Right lobe of liver (tissue), 6 donors: ENCODE measurements around the gene ALDH1A1. TPM values are rescaled to one million over a fixed set of nuclear protein-coding genes. Genes with fewer than 3 reads are reported as not detected.
A peak's percentile ranks its signal among the peaks of the same experiment; 100 is the strongest.

ENCODE experiments used
- ATAC-seq, 4 donors: fragments of 200-7000 bp; cut with Tn5 transposase; one replicate each; pipeline ENCODE4 v1.9.1; 2020; ENCODE audit warnings: mild to moderate bottlenecking in 4 of 4, moderate library complexity in 4 of 4
- DNase-seq, 3 donors: peaks; one replicate each; pipeline ENCODE4 v3.0.0-alpha.2; 2020
- H3K27ac ChIP-seq, 3 donors: fragments of 200-600 bp; one replicate each; pipeline ENCODE4 v1.8.0; 2022
- H3K27me3 ChIP-seq, 2 donors: fragments of 200-600 bp; one replicate each; pipeline ENCODE4 v1.8.0; 2022
- H3K36me3 ChIP-seq, 4 donors: fragments of 200-600 bp; sonication (generic) in 1 of 4; one replicate each; pipeline versions ENCODE4 v1.5.1 to v1.8.0; 2017 to 2022; ENCODE audit warnings: control low read depth in 1 of 4
- H3K4me1 ChIP-seq, 4 donors: fragments of 200-600 bp; sonication (generic) in 1 of 4; one replicate each; pipeline versions ENCODE4 v1.5.1 to v1.8.0; 2017 to 2022; ENCODE audit warnings: control low read depth in 1 of 4
- H3K4me3 ChIP-seq, 3 donors: fragments of 200-600 bp; one replicate each; pipeline ENCODE4 v1.8.0; 2022
- H3K9me3 ChIP-seq, 4 donors: fragments of 200-600 bp; sonication (generic) in 1 of 4; one replicate each; pipeline versions ENCODE4 v1.5.1 to v1.8.0; 2017 to 2022; ENCODE audit warnings: control low read depth in 1 of 4
- CTCF ChIP-seq, 4 donors: fragments of 200-600 bp in 3 of 4; fragments of 450-650 bp in 1 of 4; IDR thresholded peaks; one replicate each; pipeline versions ENCODE4 v1.5.1 to v1.8.0; 2016 to 2022; ENCODE audit warnings: antibody characterized with exemption in 4 of 4, mild to moderate bottlenecking in 2 of 4
- POLR2A ChIP-seq: fragments of 450-650 bp; IDR thresholded peaks from one replicate; pipeline ENCODE4 v1.6.1; 2017; ENCODE audit warnings: antibody characterized with exemption, mild to moderate bottlenecking
- WGBS: methylation state at CpG from one replicate; pipeline ENCODE4 v1.1.6; 2018; ENCODE audit warnings: low coverage, low lambda C conversion rate; ENCODE audit not compliant: insufficient coverage; ENCODE audit errors: missing lambda C conversion rate; 5-methylcytosine and 5-hydroxymethylcytosine counted together
- intact Hi-C, 2 donors: fragments of 100-400 bp; cut with DNase I; formaldehyde crosslinking; loops; one replicate each; pipeline versions ENCODE4 v1.11.2 to v1.14.1; 2022
- total RNA-seq, 6 experiments: library from RNA; depleted of rRNA in 2 of 6; stranded (reverse); fragments of >200 nt in 2 of 6; fragmentation: NEBNext Ultra II Directional in 3 of 6; extraction: Animal tissue kit (Norgen Biotek cat#: 25700) in 3 of 6; gene quantifications; one replicate each; pipeline versions ENCODE4 v1.1.0 to v1.2.4, GENCODE V29; 2016 to 2023
- donor health status: DM: no; HTN: yes; CAD: no.
- donor health status: DM: no; HTN: no; CAD: no.
- donor health status: DM: no; HTN: no; CAD: no.
- donor health status: DM: no; HTN: yes; CAD: no.
- donor health status: DM: no; HTN: yes; CAD: no.

Gene ALDH1A1
- total RNA-seq, 6 experiments from 2014 or later, result 309 to 1,702 (median 521) TPM

GRCh38 chr9:72984226-72984947 is 31.5 kb upstream of the ALDH1A1 start:
- no peak for TF ChIP-seq CTCF (IDR thresholded peaks at IDR 0.05)
- DNase-seq, result no peak
- intact Hi-C loops, result no loop called here
- H3K27ac ChIP-seq, result peak overlapping the region; percentile 62 to 91 (median 76)
- H3K4me1 ChIP-seq, result peaks cover 0 to 62% (median 21%) of the 10 kb centered on the region in 4 donors
- peak in 3 of 4 donors; percentile 7 to 16 (median 9) for ATAC-seq
- no peak overlapping the region for H3K4me3 ChIP-seq
- no peaks in the 10 kb centered on the region for H3K9me3 ChIP-seq
- H3K27me3 ChIP-seq, result no peaks in the 10 kb centered on the region
- WGBS, result 44% methylated on average over 2 of the region's 2 CpGs
- H3K36me3 ChIP-seq, result no peaks in the 10 kb centered on the region

- 23% methylated on average over 5 of the region's 5 CpGs for WGBS
- peaks cover 0 to 68% (median 25%) of the 10 kb centered on the region in 4 donors for H3K4me1 ChIP-seq
- ATAC-seq, result peak; percentile 79 to 85 (median 81)
These were observed 30.8 kb upstream of the ALDH1A1 start for GRCh38 chr9:72983512-72984225.

DNA sequence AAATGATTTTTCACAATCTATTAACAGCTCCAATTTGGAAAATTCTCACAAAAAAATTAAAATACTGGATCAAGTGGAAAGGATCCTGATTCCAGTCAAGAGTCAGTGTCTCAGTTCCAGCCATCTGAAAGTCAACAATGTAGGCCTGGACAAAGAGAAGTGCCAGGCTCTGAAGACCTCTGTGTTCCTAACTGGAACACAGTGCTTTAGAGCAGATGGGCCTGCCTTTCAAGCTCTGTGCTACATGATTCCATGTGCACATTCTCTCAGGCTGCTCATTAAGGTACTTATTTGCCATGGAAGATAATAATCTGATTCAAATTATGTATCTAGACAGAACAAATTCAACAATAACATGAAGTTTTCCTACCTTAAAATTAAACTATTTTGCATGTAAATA is 30.2 kb upstream of the ALDH1A1 start:
- H3K27me3 ChIP-seq, result no peaks in the 10 kb centered on the region
- intact Hi-C loops, result no loop called here
- H3K9me3 ChIP-seq, result no peaks in the 10 kb centered on the region
- TF ChIP-seq CTCF (IDR thresholded peaks at IDR 0.05) (no peak), POLR2A (peak; percentile 31)
- no peaks in the 10 kb centered on the region for H3K36me3 ChIP-seq
- DNase-seq (no peak), ATAC-seq (peak; percentile 60 to 86 (median 77))
- H3K4me1 ChIP-seq, result peaks cover 0 to 68% (median 24%) of the 10 kb centered on the region in 4 donors
- peak overlapping the region; percentile 62 to 91 (median 76) for H3K27ac ChIP-seq
- no peak overlapping the region for H3K4me3 ChIP-seq

More at GRCh38 chr9:72983512-72984225, 30.8 kb upstream of the ALDH1A1 start:
- TF ChIP-seq POLR2A (no peak), CTCF (IDR thresholded peaks at IDR 0.05) (no peak)
- intact Hi-C loops, result no loop called here
- Histone ChIP-seq H3K4me3 (no peak overlapping the region), H3K36me3 (no peaks in the 10 kb centered on the region), H3K27me3 (no peaks in the 10 kb centered on the region), H3K9me3 (no peaks in the 10 kb centered on the region), H3K27ac (peak overlapping the region; percentile 62 to 91 (median 76))
- no peak for DNase-seq

DNA sequence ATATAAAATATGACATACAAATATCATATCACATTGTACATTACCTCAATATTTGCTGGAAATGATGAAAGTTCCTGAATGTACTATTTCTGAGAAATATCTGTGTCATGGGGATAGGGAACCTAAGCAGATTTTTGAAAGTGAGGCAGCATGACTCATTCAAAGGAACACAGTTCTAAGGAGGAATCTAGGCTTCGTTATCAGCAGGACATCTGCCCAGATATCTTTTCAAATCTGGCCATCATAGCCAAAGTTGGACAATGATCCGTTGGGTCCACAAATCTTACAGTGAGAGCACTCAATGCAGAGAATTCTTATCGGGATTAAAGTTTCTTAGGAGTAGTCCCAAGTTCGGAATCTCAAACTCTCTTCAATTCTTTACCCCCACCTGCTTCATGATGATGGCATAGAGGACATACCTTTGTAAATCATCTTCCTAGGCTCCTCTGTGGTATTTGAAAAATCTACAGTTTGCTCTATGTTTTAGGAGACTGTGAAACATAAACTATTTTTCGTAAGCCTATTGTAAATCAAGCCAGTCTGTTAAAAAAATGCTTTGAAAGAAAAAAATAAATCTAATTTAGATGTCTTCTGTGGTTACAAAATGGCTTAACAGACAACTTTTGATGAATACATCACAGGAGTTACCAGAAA is 29.4 kb upstream of the ALDH1A1 start:
- H3K36me3 ChIP-seq, result no peaks in the 10 kb centered on the region
- DNase-seq, result no peak
- H3K27ac ChIP-seq, result peak overlapping the region; percentile 62 to 91 (median 76)
- peak in 1 of 4 donors; percentile 19 for ATAC-seq
- TF ChIP-seq CTCF (IDR thresholded peaks at IDR 0.05), result no peak
- no peak for TF ChIP-seq POLR2A
- intact Hi-C loops, result no loop called here
- H3K4me3 ChIP-seq, result no peak overlapping the region
- no peaks in the 10 kb centered on the region for H3K9me3 ChIP-seq
- peaks cover 0 to 63% (median 23%) of the 10 kb centered on the region in 4 donors for H3K4me1 ChIP-seq
- H3K27me3 ChIP-seq, result no peaks in the 10 kb centered on the region
- 58% methylated on average over 5 of the region's 5 CpGs for WGBS
